MCF 10A (cell line): ENCODE results near the gene HCN3. TPM values are rescaled to one million over a fixed set of nuclear protein-coding genes. Genes with fewer than 3 reads are reported as not detected.
A peak's percentile ranks its signal among the peaks of the same experiment; 100 is the strongest.

Source experiments
- BruUV-seq: library from RNA; stranded (reverse); fragments of 400-500 nt; replicated peaks from 2 replicates; lab custom pipeline; 2021; lab: Mats Ljungman, UMichigan
- CTCF ChIA-PET: fragments of 300-600 bp; sonication (Branson Sonifier 250); formaldehyde crosslinking; extraction: SDS; loops from one replicate; lab custom pipeline; 2021; ENCODE audit warnings: antibody characterized with exemption, inconsistent platforms; lab: Yijun Ruan, JAX
- POLR2A ChIA-PET: fragments of 300-600, 350-650 bp; sonication (Branson Sonifier 250); formaldehyde crosslinking; extraction: SDS; loops from one replicate; lab custom pipeline; 2020; ENCODE audit warnings: antibody characterized with exemption, inconsistent platforms; lab: Yijun Ruan, JAX
- DNase-seq: peaks from one replicate; pipeline ENCODE4 v3.0.0-alpha.2; 2018; ENCODE audit not compliant: unreplicated experiment
- H3K27ac Mint-ChIP-seq: one replicate; pipeline ENCODE4 v1.8.0; 2022; ENCODE audit warnings: mild to moderate bottlenecking, low read depth, mixed read lengths; ENCODE audit not compliant: unreplicated experiment
- H3K27me3 Mint-ChIP-seq: one replicate; pipeline ENCODE4 v1.8.0; 2022; ENCODE audit warnings: mixed read lengths; ENCODE audit not compliant: insufficient read depth, unreplicated experiment
- H3K36me3 Mint-ChIP-seq: one replicate; pipeline ENCODE4 v1.8.0; 2022; ENCODE audit warnings: mild to moderate bottlenecking, moderate library complexity, mixed read lengths; ENCODE audit not compliant: insufficient read depth, unreplicated experiment
- H3K4me1 Mint-ChIP-seq: one replicate; pipeline ENCODE4 v1.8.0; 2022; ENCODE audit warnings: mixed read lengths; ENCODE audit not compliant: insufficient read depth, unreplicated experiment
- H3K4me3 Mint-ChIP-seq: one replicate; pipeline ENCODE4 v1.8.0; 2022; ENCODE audit warnings: mild to moderate bottlenecking, moderate library complexity, mixed read lengths; ENCODE audit not compliant: unreplicated experiment
- H3K9me3 Mint-ChIP-seq: one replicate; pipeline ENCODE4 v1.8.0; 2022; ENCODE audit warnings: mixed read lengths; ENCODE audit not compliant: unreplicated experiment
- CTCF ChIP-seq: fragments of 200-600 bp; IDR thresholded peaks from one replicate; pipeline ENCODE4 v1.8.0; 2022; ENCODE audit warnings: antibody characterized with exemption, mild to moderate bottlenecking; ENCODE audit not compliant: unreplicated experiment
- intact Hi-C: fragments of 100-400 bp; cut with micrococcal nuclease; formaldehyde crosslinking; loops from 2 replicates; pipeline ENCODE4 v1.14.1; 2022
- total RNA-seq: library from RNA; stranded (reverse); gene quantifications from 2 replicates; pipeline ENCODE4 v1.2.3, GENCODE V29; 2022

Gene HCN3
- total RNA-seq, 1 experiment from 2014 or later = 2.5 TPM

- intact Hi-C loops = loop anchor here (5.0 kb wide), 1 partner anchor 271 kb away; no protein-coding TSS in a partner anchor
- no TSS peak for BruUV-seq
- DNase-seq = no peak
- Mint-ChIP-seq H3K9me3 (no peaks in the 10 kb centered on the region), H3K4me3 (peak within 1 kb of the TSS; percentile 46), H3K27me3 (no peaks in the 10 kb centered on the region), H3K4me1 (peaks cover 24% of the 10 kb centered on the region), H3K27ac (peak within 1 kb of the TSS; percentile 40), H3K36me3 (peaks cover 40% of the 10 kb centered on the region)
- TF ChIP-seq CTCF = no peak
- ChIA-PET CTCF (interaction anchor here (1.1 to 10.2 kb wide), 9 partner anchors 11 to 127 kb away, joined by 3 to 163 read pairs (median 7); partner anchors contain the start of genes FDPS and THBS3), POLR2A (interaction anchor here (0.6 to 10.5 kb wide), 8 partner anchors 10 to 127 kb away, joined by 3 to 103 read pairs (median 4); partner anchors contain the start of genes FDPS and SCAMP3)
Observed at GRCh38 chr1:155320661-155321617, 43.7 kb downstream of the HCN3 start, which contains the start of gene RUSC1. TSS of gene RUSC1 (plus strand) at chr1:155320894. CDS start at chr1:155321774, 880 bp downstream.

GRCh38 chr1:155321639-155322503, 44.6 kb downstream of the HCN3 start:
- no peaks in the 10 kb centered on the region for H3K27me3 Mint-ChIP-seq
- no peak overlapping the region for H3K27ac Mint-ChIP-seq
- H3K9me3 Mint-ChIP-seq = no peaks in the 10 kb centered on the region
- H3K36me3 Mint-ChIP-seq = peaks cover 30% of the 10 kb centered on the region
- POLR2A ChIA-PET = interaction anchor here (0.6 to 10.5 kb wide), 16 partner anchors 11 to 1935 kb away, joined by 3 to 103 read pairs (median 4); partner anchors contain the start of genes ASH1L, CLK2, FDPS and SCAMP3
- no TSS peak for BruUV-seq
- CTCF ChIA-PET = interaction anchor here (0.6 to 10.2 kb wide), 17 partner anchors 9 to 236 kb away, joined by 3 to 163 read pairs (median 7); partner anchors contain the start of genes FDPS, HCN3 and THBS3
- peak overlapping the region; percentile 90 for H3K4me3 Mint-ChIP-seq
- peaks cover 30% of the 10 kb centered on the region for H3K4me1 Mint-ChIP-seq
- intact Hi-C loops = loop anchor here (2.0 to 5.0 kb wide), 4 partner anchors 13 to 270 kb away; partner anchors contain the start of genes FDPS and THBS3
- no peak for TF ChIP-seq CTCF
- peak; percentile 12 for DNase-seq

DNA sequence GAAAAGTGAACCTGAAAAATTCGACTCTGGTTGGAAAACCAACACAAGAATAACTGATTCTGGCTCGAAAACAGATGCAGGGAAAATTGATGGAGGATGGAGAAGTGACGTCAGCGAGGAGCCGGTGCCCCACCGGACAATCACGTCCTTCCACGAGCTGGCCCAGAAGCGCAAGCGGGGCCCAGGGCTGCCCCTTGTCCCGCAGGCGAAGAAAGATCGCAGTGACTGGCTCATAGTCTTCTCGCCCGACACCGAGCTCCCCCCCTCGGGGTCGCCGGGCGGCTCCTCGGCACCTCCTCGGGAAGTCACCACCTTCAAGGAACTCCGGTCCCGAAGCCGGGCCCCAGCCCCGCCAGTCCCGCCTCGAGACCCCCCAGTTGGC, 45.3 kb downstream of the HCN3 start:
- no peaks in the 10 kb centered on the region for H3K9me3 Mint-ChIP-seq
- intact Hi-C loops = loop anchor here (2.0 to 5.0 kb wide), 4 partner anchors 14 to 270 kb away; partner anchors contain the start of genes FDPS and THBS3
- H3K4me1 Mint-ChIP-seq = peaks cover 30% of the 10 kb centered on the region
- no peak for TF ChIP-seq CTCF
- H3K27ac Mint-ChIP-seq = no peak overlapping the region
- H3K36me3 Mint-ChIP-seq = peaks cover 29% of the 10 kb centered on the region
- BruUV-seq = no TSS peak
- ChIA-PET CTCF (interaction anchor here (0.6 to 10.2 kb wide), 16 partner anchors 9 to 237 kb away, joined by 3 to 163 read pairs (median 7); partner anchors contain the start of genes FDPS, HCN3 and THBS3), POLR2A (interaction anchor here (0.7 to 10.5 kb wide), 12 partner anchors 12 to 1936 kb away, joined by 3 to 103 read pairs (median 13); partner anchors contain the start of genes ASH1L, CLK2, FDPS and SCAMP3)
- DNase-seq = peak; percentile 24
- H3K27me3 Mint-ChIP-seq = no peaks in the 10 kb centered on the region
- peak overlapping the region; percentile 90 for H3K4me3 Mint-ChIP-seq
